H1 (cell line): ENCODE measurements around the gene FAM216A. TPM values are rescaled to one million over a fixed set of nuclear protein-coding genes. Genes with fewer than 3 reads are reported as not detected.

Experiments
- CTCF ChIA-PET: fragments of 300-600 bp; sonication (Branson Sonifier 250); formaldehyde crosslinking; loops from one replicate; lab custom pipeline; 2021; ENCODE audit not compliant: partially characterized antibody; lab: Charles Lee
- POLR2A ChIA-PET: fragments of 300-600 bp; sonication (Branson Sonifier 250); formaldehyde crosslinking; loops from one replicate; lab custom pipeline; 2021; ENCODE audit warnings: inconsistent platforms; ENCODE audit not compliant: partially characterized antibody; lab: Charles Lee
- DNase-seq, 2 experiments: peaks; one replicate each; pipeline versions ENCODE4 v3.0.0 to v3.0.0-alpha.2; 2010 to 2022; ENCODE audit warnings: low spot score in 2 of 2, low read depth in 1 of 2, mixed read lengths in 1 of 2
- FAIRE-seq: peaks from 2 replicates; lab custom pipeline; 2011; peaks lifted over from hg19 to GRCh38; lab: Jason Lieb, UNC
- H2AFZ ChIP-seq: 2 replicates; pipeline ENCODE4 v1.8.1; 2012; ENCODE audit warnings: low read length, inconsistent platforms
- H2AK5ac ChIP-seq: 2 replicates; pipeline ENCODE4 v1.6.1; 2013; ENCODE audit warnings: low read depth, low read length
- H2BK120ac ChIP-seq: replicated peaks from 2 replicates; pipeline ENCODE3; 2013; ENCODE audit warnings: low read depth, low read length, inconsistent platforms
- H2BK12ac ChIP-seq: 2 replicates; pipeline ENCODE4 v1.6.1; 2013; ENCODE audit warnings: low read depth, low read length
- H2BK15ac ChIP-seq: 2 replicates; pipeline ENCODE4 v1.6.1; 2013; ENCODE audit warnings: low read length
- H2BK20ac ChIP-seq: 2 replicates; pipeline ENCODE4 v1.6.1; 2013; ENCODE audit warnings: low read length
- H2BK5ac ChIP-seq: 2 replicates; pipeline ENCODE4 v1.6.1; 2013; ENCODE audit warnings: low read depth, low read length
- H3K14ac ChIP-seq: 2 replicates; pipeline ENCODE4 v1.6.1; 2013; ENCODE audit warnings: inconsistent platforms; ENCODE audit not compliant: insufficient read length
- H3K18ac ChIP-seq: 2 replicates; pipeline ENCODE4 v1.6.1; 2013; ENCODE audit warnings: low read length; ENCODE audit errors: extremely low read depth
- H3K23ac ChIP-seq: 2 replicates; pipeline ENCODE4 v1.6.1; 2013; ENCODE audit warnings: inconsistent platforms; ENCODE audit not compliant: insufficient read length
- H3K23me2 ChIP-seq: 2 replicates; pipeline ENCODE4 v1.6.1; 2013; ENCODE audit warnings: low read depth, low read length
- H3K27ac ChIP-seq: 2 replicates; pipeline ENCODE4 v1.6.1; 2011; ENCODE audit warnings: low read depth, low read length, inconsistent platforms
- H3K27me3 ChIP-seq, 4 experiments: replicated peaks in 1 of 4; 1 replicate in 1 of 4; 2 replicates in 3 of 4; pipeline versions ENCODE4 v1.6.1 to v1.8.1; 2011 to 2013; ENCODE audit warnings: low read length in 3 of 4, mild to moderate bottlenecking in 3 of 4, inconsistent platforms in 2 of 4, mixed read lengths in 2 of 4, moderate library complexity in 1 of 4; ENCODE audit not compliant: control insufficient read depth in 3 of 4, insufficient read depth in 3 of 4; ENCODE audit errors: extremely low read depth in 1 of 4
- H3K36me3 ChIP-seq, 4 experiments: 2 replicates each; pipeline versions ENCODE4 v1.6.1 to v1.8.1; 2011 to 2013; ENCODE audit warnings: mild to moderate bottlenecking in 4 of 4, low read length in 3 of 4, moderate library complexity in 2 of 4, control low read depth in 1 of 4, inconsistent platforms in 1 of 4; ENCODE audit not compliant: insufficient read depth in 4 of 4, control insufficient read depth in 2 of 4
- H3K4ac ChIP-seq: replicated peaks from 2 replicates; pipeline ENCODE3; 2013; ENCODE audit warnings: low read length, low read depth, mixed read lengths, inconsistent platforms; ENCODE audit not compliant: insufficient read length
- H3K4me1 ChIP-seq, 4 experiments: replicated peaks in 1 of 4; 1 replicate in 1 of 4; 2 replicates in 3 of 4; pipeline versions ENCODE4 v1.6.1 to v1.8.1; 2011 to 2013; ENCODE audit warnings: low read length in 3 of 4, inconsistent platforms in 2 of 4, mixed read lengths in 1 of 4; ENCODE audit not compliant: insufficient read depth in 4 of 4, control insufficient read depth in 3 of 4
- H3K4me2 ChIP-seq, 2 experiments: 2 replicates each; pipeline versions ENCODE4 v1.6.1 to v1.8.1; 2011 to 2013; ENCODE audit warnings: low read depth in 2 of 2, low read length in 2 of 2, control low read depth in 1 of 2, inconsistent platforms in 1 of 2, mild to moderate bottlenecking in 1 of 2; ENCODE audit not compliant: insufficient read depth in 1 of 2
- H3K4me3 ChIP-seq, 4 experiments: fragments of 200-600, 300-600 bp in 1 of 4; sonication (generic), shearing (Covaris generic), sonication (Bioruptor Twin) in 1 of 4; 2 replicates each; pipeline versions ENCODE4 v1.5.1 to v1.8.1; 2011 to 2016; ENCODE audit warnings: low read length in 4 of 4, low read depth in 3 of 4, control low read depth in 2 of 4, inconsistent platforms in 2 of 4, mild to moderate bottlenecking in 2 of 4, mixed read lengths in 1 of 4, moderate library complexity in 1 of 4; ENCODE audit not compliant: insufficient read depth in 2 of 4; ENCODE audit errors: extremely low read depth in 1 of 4
- H3K56ac ChIP-seq: replicated peaks from 2 replicates; pipeline ENCODE3; 2013; ENCODE audit warnings: low read depth, mild to moderate bottlenecking, mixed read lengths, low read length, inconsistent platforms; ENCODE audit not compliant: insufficient read length
- H3K79me1 ChIP-seq: 2 replicates; pipeline ENCODE4 v1.6.1; 2013; ENCODE audit warnings: low read depth, low read length, control low read depth
- H3K79me2 ChIP-seq, 2 experiments: 2 replicates each; pipeline versions ENCODE4 v1.6.1 to v1.8.1; 2012 to 2013; ENCODE audit warnings: low read length in 2 of 2, mild to moderate bottlenecking in 2 of 2, inconsistent platforms in 1 of 2; ENCODE audit not compliant: insufficient read depth in 2 of 2, control insufficient read depth in 1 of 2
- H3K9ac ChIP-seq, 4 experiments: replicated peaks in 1 of 4; 1 replicate in 1 of 4; 2 replicates in 3 of 4; pipeline versions ENCODE4 v1.6.1 to v1.8.1; 2011 to 2013; ENCODE audit warnings: low read depth in 3 of 4, low read length in 3 of 4, control low read depth in 2 of 4, mild to moderate bottlenecking in 2 of 4, moderate library complexity in 2 of 4, inconsistent platforms in 1 of 4; ENCODE audit errors: extremely low read depth in 1 of 4
- H3K9me3 ChIP-seq, 2 experiments: 2 replicates each; pipeline versions ENCODE4 v1.6.1 to v1.8.1; 2012 to 2013; ENCODE audit warnings: mild to moderate bottlenecking in 2 of 2, moderate library complexity in 2 of 2, control low read depth in 1 of 2, inconsistent platforms in 1 of 2, low read depth in 1 of 2, low read length in 1 of 2, mixed read lengths in 1 of 2; ENCODE audit not compliant: insufficient read depth in 2 of 2
- H4K20me1 ChIP-seq, 2 experiments: replicated peaks in 1 of 2; 2 replicates each; pipeline versions ENCODE3 to v1.8.1; 2011 to 2013; ENCODE audit warnings: inconsistent platforms in 2 of 2, low read length in 2 of 2, mild to moderate bottlenecking in 1 of 2; ENCODE audit not compliant: insufficient read depth in 2 of 2, control insufficient read depth in 1 of 2
- H4K5ac ChIP-seq: 2 replicates; pipeline ENCODE4 v1.6.1; 2013; ENCODE audit warnings: low read length, low read depth, mixed read lengths, inconsistent platforms; ENCODE audit not compliant: insufficient read length
- H4K8ac ChIP-seq: 2 replicates; pipeline ENCODE4 v1.8.0; 2013; ENCODE audit warnings: mild to moderate bottlenecking, moderate library complexity, low read length, inconsistent platforms; ENCODE audit not compliant: insufficient read depth; ENCODE audit errors: extremely low read depth
- H4K91ac ChIP-seq: replicated peaks from 2 replicates; pipeline ENCODE3; 2013; ENCODE audit warnings: low read length, mixed read lengths, inconsistent platforms; ENCODE audit not compliant: insufficient read length
- JUN ChIP-seq: IDR thresholded peaks from 2 replicates; pipeline ENCODE4 v1.6.1; 2011; ENCODE audit warnings: low read depth, mild to moderate bottlenecking, improper control_type of control experiment, low read length
- MAFK ChIP-seq: IDR thresholded peaks from 2 replicates; pipeline ENCODE4 v1.6.1; 2012; ENCODE audit warnings: low read depth, mild to moderate bottlenecking, improper control_type of control experiment, low read length
- WGBS, 2 experiments: shearing (Covaris generic) in 1 of 2; methylation state at CpG; one replicate each; pipeline versions ENCODE4 v1.1.6 to v1.1.7; 2013 to 2015; ENCODE audit warnings: low lambda C conversion rate in 2 of 2, mixed read lengths in 2 of 2, inconsistent platforms in 1 of 2, low coverage in 1 of 2, missing lambda C conversion rate in 1 of 2; ENCODE audit not compliant: insufficient replicate concordance in 2 of 2, insufficient coverage in 1 of 2, insufficient read length in 1 of 2; ENCODE audit errors: extremely low coverage in 1 of 2, missing lambda C conversion rate in 1 of 2; 5-methylcytosine and 5-hydroxymethylcytosine counted together
- polyA plus RNA-seq, 7 experiments: library from polyadenylated mRNA; depleted of rRNA in 3 of 7; stranded (reverse) in 5 of 7; unstranded in 2 of 7; fragments of >200 nt in 5 of 7; fragments of 200-250 nt in 2 of 7; gene quantifications; 1 replicate in 5 of 7; 2 replicates in 1 of 7; 4 replicates in 1 of 7; pipeline versions ENCODE4 v1.2.1 to v1.2.3, GENCODE V29; 2011 to 2013; ENCODE audit warnings: missing spikeins in 2 of 7, mixed read lengths in 2 of 7
- total RNA-seq: library from RNA; stranded (reverse); fragmentation: NEBNext Ultra II Directional; extraction: Animal tissue kit (Norgen Biotek cat#: 25700); gene quantifications from 2 replicates; pipeline ENCODE4 v1.2.1, GENCODE V29; 2021

The FAM216A gene
- total and polyA plus RNA-seq, 2 of the 8 experiments (the other 6 are each of a cell fraction or from before 2014, with no cell fraction given): 19.8 to 24.6 TPM

GRCh38 chr12:110531741-110532333 lies 63.2 kb downstream of the FAM216A start:
- Histone ChIP-seq H3K36me3 (peaks cover 2 to 13% (median 6%) of the 10 kb centered on the region in 4 experiments; a peak in 6 of 8 replicates), H2AK5ac (no peak overlapping the region), H2BK12ac (no peak overlapping the region), H3K79me2 (no peaks in the 10 kb centered on the region), H4K20me1 (peaks cover 1 to 2% of the 10 kb centered on the region in 2 experiments), H3K9me3 (no peaks in the 10 kb centered on the region), H3K18ac (no peak overlapping the region), H3K14ac (no peak overlapping the region), H2BK5ac (no peak overlapping the region), H2AFZ (no peak overlapping the region), H3K4me2 (no peak overlapping the region), H2BK120ac (no peak overlapping the region), H2BK15ac (no peak overlapping the region), H3K27me3 (no peaks in the 10 kb centered on the region), H4K91ac (no peak overlapping the region), H4K5ac (no peak overlapping the region), H3K79me1 (no peaks in the 10 kb centered on the region), H3K4ac (no peak overlapping the region), H3K23ac (no peak overlapping the region), H3K56ac (no peak overlapping the region), H3K4me3 (no peak overlapping the region), H3K4me1 (no peaks in the 10 kb centered on the region), H3K27ac (no peak overlapping the region), H3K23me2 (no peaks in the 10 kb centered on the region), H2BK20ac (no peak overlapping the region), H3K9ac (no peak overlapping the region), H4K8ac (no peak overlapping the region)
- no peak for DNase-seq
- TF ChIP-seq JUN (no peak), MAFK (no peak)
- no peak for FAIRE-seq
- ChIA-PET POLR2A (interaction anchor here (1.0 to 1.4 kb wide), 3 partner anchors 19 to 157 kb away, joined by 3 read pairs; partner anchors contain the start of genes FAM216A, GPN3 and HVCN1), CTCF (interaction anchor here (1.7 to 3.3 kb wide), 3 partner anchors 12 to 20 kb away, joined by 5 to 16 read pairs (median 8); no protein-coding TSS in a partner anchor)
- WGBS, 2 experiments: 90% methylated on average over 2 of the region's 2 CpGs; no CpG with 5 or more reads in 1 of the 2 experiments
